SW 1271 (cell line): ENCODE data around the gene ZDHHC18.
"Not testable (repeated sequence)": the region's sequence is repeated elsewhere in the genome, so short reads cannot be mapped to it uniquely, and the experiment has no call there.

Experiments used
- DNase-seq, 2 experiments: peaks; one replicate each; lab custom pipeline; 2025; lab: John Stamatoyannopoulos, UW

The ZDHHC18 gene

GRCh38 chr1:26832249-26832960, 5.9 kb downstream of the ZDHHC18 start:
- no peak for DNase-seq

DNA sequence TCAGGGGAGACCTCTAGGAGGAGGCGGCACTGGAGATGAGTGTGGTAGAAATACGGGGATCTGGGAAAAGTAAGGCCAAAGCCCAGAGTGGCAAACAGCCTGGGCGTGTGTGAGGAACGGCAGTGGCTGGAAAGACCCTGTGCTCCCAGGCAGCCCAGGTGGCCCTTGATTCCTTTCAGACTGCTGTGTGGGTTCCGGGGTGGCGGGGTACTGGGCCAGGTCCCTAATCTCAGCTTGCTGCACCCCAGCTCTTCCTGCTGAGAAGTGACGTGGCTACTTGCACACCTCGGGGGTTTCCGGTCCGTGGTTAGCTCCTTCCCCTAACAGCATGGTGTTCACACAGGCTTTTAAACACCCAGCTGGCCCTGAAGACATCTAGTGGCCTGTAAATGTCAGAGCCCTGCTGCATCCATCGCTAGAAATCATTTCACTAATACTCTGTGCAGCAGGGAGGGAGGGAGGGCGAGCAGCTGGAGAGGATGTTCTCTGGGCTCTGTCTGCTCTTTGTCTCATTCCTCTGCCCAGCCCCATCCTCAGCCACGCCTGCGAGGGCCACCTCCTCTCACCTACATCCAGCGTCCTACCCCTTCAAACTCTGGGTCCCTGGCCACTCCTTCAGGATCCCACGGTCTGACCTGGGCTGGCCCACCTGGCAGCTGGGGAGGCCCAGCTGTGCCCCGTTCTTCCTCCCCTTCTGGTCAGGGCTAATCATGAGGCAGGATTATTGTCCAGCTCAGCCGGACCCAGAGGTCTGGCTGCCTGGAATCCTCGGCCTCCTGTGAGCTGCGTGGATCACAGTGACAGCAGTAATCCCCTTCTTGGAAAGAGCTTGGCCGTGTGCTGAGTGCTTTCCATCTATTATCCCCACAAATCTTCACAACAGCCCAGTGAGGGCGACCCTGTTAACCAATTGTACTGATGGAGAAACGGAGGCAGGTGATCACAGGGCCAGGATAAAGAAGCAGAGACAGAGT, 7.2 kb downstream of the ZDHHC18 start:
- no peak for DNase-seq

GRCh38 chr1:26837665-26838064, 11.2 kb downstream of the ZDHHC18 start:
- not testable (repeated sequence) for DNase-seq

DNA sequence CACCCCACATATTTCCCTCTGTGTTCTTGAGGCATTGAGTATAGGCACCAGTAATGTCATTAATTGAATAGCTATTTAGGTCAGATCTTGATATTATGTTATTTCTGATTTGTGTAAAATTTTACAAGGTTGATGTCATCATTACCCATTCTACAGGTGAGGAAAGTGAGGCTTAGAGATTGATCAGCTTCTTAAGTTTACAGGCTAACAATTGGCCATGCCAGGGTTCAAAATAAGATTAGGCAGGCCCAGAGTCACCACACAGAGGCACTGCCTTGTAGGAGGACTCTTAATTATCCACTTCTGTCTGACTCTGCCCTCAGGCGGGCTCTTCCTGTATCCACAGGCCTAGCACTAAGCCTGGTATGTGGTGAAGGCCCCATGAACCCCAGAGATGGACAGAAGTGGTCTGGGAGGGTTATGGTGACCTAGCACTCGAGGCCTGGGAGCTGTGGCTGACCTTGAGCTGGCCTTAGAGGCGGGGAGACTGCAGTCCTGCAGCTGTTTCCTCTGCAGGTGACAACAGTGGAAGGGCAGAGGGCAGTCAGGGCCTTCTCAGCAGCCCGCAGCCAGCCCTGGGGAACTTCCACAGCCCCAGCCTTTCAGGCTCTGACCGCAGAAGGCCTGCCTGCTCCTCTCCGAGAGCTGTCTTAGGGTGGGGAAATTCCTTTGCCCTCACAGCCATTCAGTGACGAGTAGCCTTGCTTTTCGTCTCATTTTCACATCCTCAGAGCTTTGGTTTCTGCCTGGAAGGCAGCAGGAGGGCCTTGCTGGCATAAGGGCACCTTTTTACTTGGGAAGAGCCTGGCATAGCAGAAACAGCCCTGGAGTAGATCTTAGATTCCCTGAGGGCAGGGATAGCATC, 12.2 kb downstream of the ZDHHC18 start:
- DNase-seq, result no peak

DNA sequence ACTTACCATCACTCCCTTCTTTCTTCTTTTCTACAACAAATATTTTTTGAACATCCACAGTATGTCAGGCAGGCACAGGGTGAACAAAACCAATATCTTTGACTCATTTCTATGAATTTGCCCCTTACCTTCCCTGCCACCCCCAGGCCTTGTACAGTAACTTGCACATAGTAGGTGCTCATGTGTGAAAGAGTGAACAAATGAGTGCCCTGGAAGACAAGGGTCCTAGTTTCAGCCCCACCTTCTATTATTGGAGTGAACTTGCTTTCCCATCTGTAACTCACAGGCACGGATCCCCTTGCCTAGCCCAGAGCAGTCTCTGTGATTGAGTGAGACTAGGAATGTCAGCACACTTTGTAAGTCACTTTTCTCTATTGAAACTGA, 12.8 kb downstream of the ZDHHC18 start:
- DNase-seq, result no peak

GRCh38 chr1:26839779-26840178, 13.3 kb downstream of the ZDHHC18 start:
- no peak for DNase-seq

DNA sequence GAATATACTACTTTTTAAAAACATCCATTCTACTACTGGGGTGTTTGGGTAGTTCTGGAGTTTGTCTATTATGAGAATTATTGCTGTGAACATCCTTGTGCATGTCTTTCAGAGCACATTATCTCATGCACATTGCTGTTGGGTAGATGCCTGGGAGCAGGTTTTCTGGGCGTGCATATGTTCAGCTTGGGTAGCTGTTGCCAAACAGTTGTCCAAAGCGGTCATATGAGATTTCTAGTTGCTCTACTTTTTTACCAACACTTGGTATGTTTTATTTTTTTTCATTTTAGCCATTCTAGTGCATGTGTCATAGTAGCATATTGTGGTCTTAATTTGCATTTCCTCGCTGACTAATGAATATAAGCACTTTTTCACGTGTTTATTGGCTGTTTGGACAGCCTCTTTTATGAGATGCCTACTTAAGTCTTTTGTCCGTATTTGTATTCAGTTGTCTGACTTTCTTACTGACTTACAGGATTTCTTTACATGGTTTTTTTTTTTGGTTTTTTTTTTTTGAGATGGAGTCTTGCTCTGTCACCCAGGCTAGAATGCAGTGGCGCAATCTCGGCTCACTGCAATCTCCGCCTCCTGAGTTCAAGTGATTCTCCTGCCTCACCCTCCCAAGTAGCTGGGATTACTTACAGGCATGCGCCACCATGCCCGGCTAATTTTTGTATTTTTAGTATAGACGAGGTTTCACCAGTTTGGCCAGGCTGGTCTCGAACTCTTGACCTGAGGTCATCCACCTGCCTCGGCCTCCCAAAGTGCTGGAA, 18.1 kb downstream of the ZDHHC18 start:
- no peak for DNase-seq

DNA sequence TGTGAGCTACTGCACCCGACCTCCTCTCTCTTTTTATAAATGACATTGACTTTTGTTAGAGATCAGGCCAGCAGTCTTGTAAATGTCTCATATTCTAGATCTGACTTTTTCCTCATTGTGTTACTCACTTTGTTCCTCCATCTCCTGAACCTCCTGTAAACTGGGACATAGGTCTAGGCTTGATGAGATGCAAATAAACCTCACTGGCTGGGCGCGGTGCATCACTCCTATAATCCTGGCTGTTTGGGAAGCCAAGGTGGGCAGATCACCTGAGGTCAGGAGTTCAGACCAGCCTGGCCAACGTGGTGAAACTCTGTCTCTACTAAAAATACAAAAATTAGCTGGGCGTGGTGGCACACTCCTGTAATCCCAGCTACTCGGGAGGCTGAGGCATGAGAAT, 21.3 kb downstream of the ZDHHC18 start:
- DNase-seq, result not testable (repeated sequence)

DNA sequence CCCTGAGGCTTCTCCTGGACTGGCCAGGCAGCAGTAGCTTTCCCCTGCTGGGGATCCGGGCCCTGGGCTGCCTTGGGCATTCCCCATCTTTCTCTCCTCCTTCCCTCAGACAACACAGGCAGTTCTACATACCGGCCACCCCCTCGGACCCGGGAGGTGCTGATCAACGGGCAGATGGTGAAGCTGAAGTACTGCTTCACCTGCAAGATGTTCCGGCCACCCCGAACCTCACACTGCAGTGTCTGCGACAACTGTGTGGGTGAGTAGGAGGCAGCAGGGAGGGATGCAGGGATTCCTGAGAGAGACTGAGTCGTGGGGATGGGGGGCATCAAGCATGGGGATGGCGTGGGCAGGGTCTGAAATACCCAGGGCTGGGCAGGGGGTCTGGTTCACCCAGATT, 22.0 kb downstream of the ZDHHC18 start:
- DNase-seq, result no peak

GRCh38 chr1:26848941-26849774, 22.7 kb downstream of the ZDHHC18 start:
- DNase-seq, result peak; percentile 37 to 48

DNA sequence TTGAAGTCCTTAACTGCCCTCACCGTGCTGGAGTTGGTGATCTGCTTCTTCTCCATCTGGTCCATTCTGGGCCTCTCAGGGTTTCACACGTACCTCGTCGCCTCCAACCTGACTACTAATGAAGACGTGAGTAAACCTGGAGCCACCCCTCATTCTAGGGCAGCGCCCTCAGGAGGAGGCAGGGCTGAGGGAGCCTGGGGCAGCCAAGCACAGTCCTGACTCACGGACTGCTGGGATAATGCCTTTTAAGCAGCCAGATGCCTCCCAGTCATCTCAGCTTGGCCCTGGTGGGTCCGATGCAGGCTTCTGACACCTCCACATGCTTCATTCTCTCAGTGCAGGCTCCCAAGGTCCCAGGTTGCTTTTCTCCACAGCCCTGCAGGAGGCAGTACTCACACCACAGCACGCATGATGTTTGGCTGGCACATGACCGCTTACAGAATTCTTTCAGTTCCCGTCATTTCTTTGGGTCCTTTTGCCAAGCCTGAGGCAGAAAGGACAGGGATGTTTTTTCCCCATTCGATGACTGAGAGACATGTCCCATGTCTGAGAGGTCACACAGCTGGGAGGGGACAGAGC, 24.7 kb downstream of the ZDHHC18 start:
- no peak for DNase-seq

- DNase-seq, result no peak
These were observed 26.2 kb downstream of the ZDHHC18 start for GRCh38 chr1:26852701-26853100.

DNA sequence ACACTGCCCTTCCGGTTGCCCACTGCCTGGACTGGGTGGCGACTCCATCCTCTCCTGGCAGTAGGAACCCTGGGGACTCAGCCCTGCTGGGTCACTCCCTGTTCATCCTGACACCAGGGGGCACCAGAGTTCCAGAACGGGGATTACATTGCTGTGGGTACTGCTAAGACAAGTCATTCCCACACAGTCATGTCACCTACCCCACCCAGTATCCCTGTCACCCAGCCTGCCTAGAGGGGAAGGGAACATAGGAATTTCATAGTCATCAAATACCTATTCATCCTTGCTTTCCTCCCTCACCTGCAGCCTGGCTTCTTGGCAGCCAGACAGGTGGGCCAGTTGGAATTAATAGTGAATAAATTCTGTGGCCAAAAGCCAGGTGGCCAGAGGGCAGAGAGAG, 26.7 kb downstream of the ZDHHC18 start:
- DNase-seq, result peak; percentile 43 to 58

GRCh38 chr1:26853600-26853999, 27.1 kb downstream of the ZDHHC18 start:
- no peak for DNase-seq

DNA sequence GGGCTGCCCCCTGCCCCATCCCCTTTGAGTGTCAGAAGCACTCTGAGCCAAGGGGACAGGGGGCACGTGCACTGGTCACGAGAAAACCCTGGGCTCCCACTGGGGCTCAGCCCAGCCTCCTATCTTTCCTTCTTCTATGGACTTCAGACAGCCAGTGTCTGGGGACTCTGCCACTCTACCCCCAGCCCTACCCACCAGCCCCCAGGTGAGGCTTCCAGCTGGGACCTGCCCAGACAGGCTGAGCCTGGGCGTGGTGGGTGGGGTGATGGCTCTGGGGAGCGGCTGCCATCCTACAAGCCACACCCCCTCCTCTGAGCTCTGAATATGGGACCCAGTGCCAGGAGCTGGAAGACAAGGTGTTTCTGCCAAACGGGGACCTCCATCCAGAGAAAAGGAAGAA, 28.4 kb downstream of the ZDHHC18 start:
- DNase-seq, result no peak

- no peak for DNase-seq
These were observed 29.1 kb downstream of the ZDHHC18 start for GRCh38 chr1:26855636-26856035.

GRCh38 chr1:26856181-26856580, 29.7 kb downstream of the ZDHHC18 start:
- DNase-seq, result no peak

DNA sequence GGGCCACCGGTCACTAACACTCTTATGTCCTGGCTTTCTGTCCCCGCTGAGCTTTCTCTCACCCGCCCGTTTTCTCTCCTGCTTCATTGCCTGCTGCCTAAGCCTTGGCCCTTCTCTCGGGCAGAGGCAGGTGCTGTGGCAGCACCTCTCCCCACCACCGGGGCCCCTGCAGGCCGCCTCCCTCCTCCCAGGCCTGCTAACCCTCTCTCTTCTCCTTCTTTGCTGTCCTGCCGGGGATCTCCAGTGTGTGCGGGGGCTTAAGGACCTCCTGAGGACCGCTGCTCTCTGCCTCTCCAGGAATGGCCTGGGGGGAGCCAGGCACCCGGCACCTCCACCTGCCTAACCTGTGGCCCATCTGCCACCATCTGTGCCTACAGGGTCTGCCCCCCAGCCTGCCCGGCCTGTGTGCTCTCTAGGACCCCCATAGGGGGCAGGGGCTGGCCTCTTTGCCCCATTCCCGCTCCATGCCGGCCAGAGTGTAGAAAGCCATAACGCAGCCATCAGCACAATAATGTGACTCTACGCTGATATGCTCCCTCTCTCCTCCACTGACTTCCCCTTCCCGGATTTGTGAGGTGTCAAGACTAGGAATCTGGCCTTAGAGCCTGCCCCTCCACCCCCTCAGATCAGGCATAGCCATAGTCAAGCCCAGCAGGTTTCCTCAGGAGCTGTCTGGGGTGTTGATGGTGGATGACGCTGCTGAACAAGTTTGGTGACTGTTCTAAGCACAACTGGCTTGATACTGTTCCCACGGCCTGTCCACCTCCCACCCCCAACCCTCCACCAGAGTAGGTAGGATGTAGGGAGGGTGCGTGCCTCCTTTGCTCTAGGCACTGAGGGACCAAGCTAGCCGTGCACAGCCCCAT, 30.3 kb downstream of the ZDHHC18 start:
- no peak for DNase-seq

- no peak for DNase-seq
These were observed 31.1 kb downstream of the ZDHHC18 start for GRCh38 chr1:26857473-26858060.
